HepG2 (cell line): ENCODE results near the gene CPM. TPM values are rescaled to one million over a fixed set of nuclear protein-coding genes. Genes with fewer than 3 reads are reported as not detected.
A peak's percentile ranks its signal among the peaks of the same experiment; 100 is the strongest.

Experiments
- CC2D1A ChIP-seq: sonication (generic); formaldehyde crosslinking; IDR thresholded peaks from 2 replicates; pipeline ENCODE4 v1.8.1; 2023; ENCODE audit warnings: mild to moderate bottlenecking, missing genetic modification reagents
- DMAP1 ChIP-seq: IDR thresholded peaks from 2 replicates; pipeline ENCODE4 v1.6.1; 2016
- HDAC6 ChIP-seq: fragments of 200-600 bp; sonication (generic); IDR thresholded peaks from 2 replicates; pipeline ENCODE4 v1.7.0; 2017; ENCODE audit warnings: mild to moderate bottlenecking, antibody characterized with exemption, low read length, low read depth
- HOXA5 ChIP-seq: sonication (generic); formaldehyde crosslinking; IDR thresholded peaks from 2 replicates; pipeline ENCODE4 v1.4.0; 2020; ENCODE audit warnings: missing genetic modification reagents
- PCBP2 ChIP-seq: fragments of 200-400 bp; formaldehyde crosslinking; optimal IDR thresholded peaks from 2 replicates; pipeline ENCODE3; 2018; ENCODE audit warnings: low read length, low read depth; ENCODE audit not compliant: poor library complexity, severe bottlenecking
- PTBP1 ChIP-seq: fragments of 200-400 bp; formaldehyde crosslinking; IDR thresholded peaks from 2 replicates; pipeline ENCODE4 v1.6.1; 2018; ENCODE audit warnings: low read length, low read depth; ENCODE audit not compliant: poor library complexity, severe bottlenecking
- RBAK ChIP-seq: sonication (generic); formaldehyde crosslinking; IDR thresholded peaks from 2 replicates; pipeline ENCODE4 v1.5.1; 2020; ENCODE audit warnings: mild to moderate bottlenecking, missing genetic modification reagents
- SUZ12 ChIP-seq: fragments of 150-350 bp; IDR thresholded peaks from 2 replicates; pipeline ENCODE4 v1.6.1; 2014; ENCODE audit warnings: low read depth, low read length
- ZMYM4 ChIP-seq: sonication (generic); formaldehyde crosslinking; IDR thresholded peaks from 2 replicates; pipeline ENCODE4 v1.8.1; 2023; ENCODE audit warnings: mild to moderate bottlenecking, missing genetic modification reagents
- ZNF207 ChIP-seq: fragments of 450-650 bp; IDR thresholded peaks from 2 replicates; pipeline ENCODE4 v1.6.1; 2016; ENCODE audit warnings: antibody characterized with exemption, borderline replicate concordance
- ZNF430 ChIP-seq: sonication (generic); formaldehyde crosslinking; IDR thresholded peaks from 2 replicates; pipeline ENCODE4 v1.9.0; 2021; ENCODE audit warnings: mild to moderate bottlenecking, missing genetic modification reagents
- ZNF547 ChIP-seq: sonication (generic); formaldehyde crosslinking; IDR thresholded peaks from 2 replicates; pipeline ENCODE4 v1.5.1; 2020; ENCODE audit warnings: mild to moderate bottlenecking, missing genetic modification reagents
- ZNF558 ChIP-seq: sonication (generic); formaldehyde crosslinking; IDR thresholded peaks from 2 replicates; pipeline ENCODE4 v1.9.0; 2022; ENCODE audit warnings: mild to moderate bottlenecking, missing genetic modification reagents, borderline replicate concordance
- ZNF709 ChIP-seq: sonication (generic); formaldehyde crosslinking; IDR thresholded peaks from 2 replicates; pipeline ENCODE4 v1.5.0; 2020; ENCODE audit warnings: mild to moderate bottlenecking, missing genetic modification reagents
- polyA plus RNA-seq, 8 experiments: library from polyadenylated mRNA; depleted of rRNA in 3 of 8; stranded (reverse) in 7 of 8; unstranded in 1 of 8; fragments of >200 nt; fragmentation: Illumina TruSeq in 4 of 8; extraction: Trizol in 4 of 8; gene quantifications; 2 replicates each; pipeline versions ENCODE4 v1.2.1 to v1.2.3, GENCODE V29; 2011 to 2016; ENCODE audit warnings: low read depth in 4 of 8, missing spikeins in 1 of 8, mixed read lengths in 1 of 8; ENCODE audit not compliant: insufficient read depth in 1 of 8
- total RNA-seq, 5 experiments: library from RNA; depleted of rRNA; stranded (reverse); fragments of >200 nt; fragmentation: Illumina TruSeq; extraction: Trizol; gene quantifications; 2 replicates each; pipeline ENCODE4 v1.2.3, GENCODE V29; 2016; ENCODE audit warnings: low read depth in 1 of 5
- TF ChIP-seq, protein P1 (sequence below): sonication (generic); formaldehyde crosslinking; IDR thresholded peaks from 2 replicates; pipeline ENCODE4 v1.5.0; 2020; ENCODE audit warnings: mild to moderate bottlenecking, missing genetic modification reagents, borderline replicate concordance
- TF ChIP-seq, protein P2 (sequence below): sonication (generic); formaldehyde crosslinking; IDR thresholded peaks from 2 replicates; pipeline ENCODE4 v1.5.1; 2020; ENCODE audit warnings: mild to moderate bottlenecking, missing genetic modification reagents
- TF ChIP-seq, protein P3 (sequence below), 2 experiments: fragments of 450-650 bp in 1 of 2; sonication (generic) in 1 of 2; formaldehyde crosslinking; IDR thresholded peaks; 2 replicates each; pipeline versions ENCODE4 v1.5.0 to v1.8.0; 2020 to 2022; ENCODE audit warnings: mild to moderate bottlenecking in 1 of 2, missing genetic modification reagents in 1 of 2

The CPM gene
- total and polyA plus RNA-seq, 2 of the 13 experiments (the other 11 are each of a cell fraction or from before 2014, with no cell fraction given): not detected

DNA sequence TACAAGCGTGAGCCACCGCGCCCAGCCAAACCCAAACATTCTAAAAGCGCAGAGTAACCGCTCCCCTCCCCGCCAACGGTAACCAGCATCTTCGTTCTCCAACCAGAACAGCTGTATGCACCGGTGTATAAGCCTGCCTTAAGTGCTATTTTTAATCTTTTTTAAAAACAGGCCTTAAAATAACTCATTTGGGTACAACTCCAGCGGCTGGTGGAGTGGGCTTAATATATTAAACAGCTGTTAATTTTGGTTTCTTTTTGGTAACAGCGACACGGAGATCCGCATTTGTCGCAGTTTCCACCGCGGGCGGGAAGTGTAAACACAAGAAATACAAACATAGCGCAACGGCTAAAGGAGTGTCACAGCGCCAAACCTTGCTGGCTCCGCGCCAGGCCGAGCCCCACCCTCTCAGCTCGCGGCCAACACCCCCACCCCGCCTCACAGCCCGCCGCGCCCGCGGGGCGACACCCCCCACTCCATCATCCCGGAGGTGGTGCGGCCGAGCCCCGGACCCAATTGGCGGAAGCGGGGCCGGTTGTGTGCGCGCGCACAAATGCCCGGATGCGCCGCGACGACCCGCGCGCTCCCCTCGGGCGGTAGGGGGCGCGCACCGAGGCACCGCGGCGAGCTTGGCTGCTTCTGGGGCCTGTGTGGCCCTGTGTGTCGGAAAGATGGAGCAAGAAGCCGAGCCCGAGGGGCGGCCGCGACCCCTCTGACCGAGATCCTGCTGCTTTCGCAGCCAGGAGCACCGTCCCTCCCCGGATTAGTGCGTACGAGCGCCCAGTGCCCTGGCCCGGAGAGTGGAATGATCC is 125.2 kb downstream of the CPM start, which contains the start of gene MDM2 (continued):
- TF ChIP-seq, protein P1, sequence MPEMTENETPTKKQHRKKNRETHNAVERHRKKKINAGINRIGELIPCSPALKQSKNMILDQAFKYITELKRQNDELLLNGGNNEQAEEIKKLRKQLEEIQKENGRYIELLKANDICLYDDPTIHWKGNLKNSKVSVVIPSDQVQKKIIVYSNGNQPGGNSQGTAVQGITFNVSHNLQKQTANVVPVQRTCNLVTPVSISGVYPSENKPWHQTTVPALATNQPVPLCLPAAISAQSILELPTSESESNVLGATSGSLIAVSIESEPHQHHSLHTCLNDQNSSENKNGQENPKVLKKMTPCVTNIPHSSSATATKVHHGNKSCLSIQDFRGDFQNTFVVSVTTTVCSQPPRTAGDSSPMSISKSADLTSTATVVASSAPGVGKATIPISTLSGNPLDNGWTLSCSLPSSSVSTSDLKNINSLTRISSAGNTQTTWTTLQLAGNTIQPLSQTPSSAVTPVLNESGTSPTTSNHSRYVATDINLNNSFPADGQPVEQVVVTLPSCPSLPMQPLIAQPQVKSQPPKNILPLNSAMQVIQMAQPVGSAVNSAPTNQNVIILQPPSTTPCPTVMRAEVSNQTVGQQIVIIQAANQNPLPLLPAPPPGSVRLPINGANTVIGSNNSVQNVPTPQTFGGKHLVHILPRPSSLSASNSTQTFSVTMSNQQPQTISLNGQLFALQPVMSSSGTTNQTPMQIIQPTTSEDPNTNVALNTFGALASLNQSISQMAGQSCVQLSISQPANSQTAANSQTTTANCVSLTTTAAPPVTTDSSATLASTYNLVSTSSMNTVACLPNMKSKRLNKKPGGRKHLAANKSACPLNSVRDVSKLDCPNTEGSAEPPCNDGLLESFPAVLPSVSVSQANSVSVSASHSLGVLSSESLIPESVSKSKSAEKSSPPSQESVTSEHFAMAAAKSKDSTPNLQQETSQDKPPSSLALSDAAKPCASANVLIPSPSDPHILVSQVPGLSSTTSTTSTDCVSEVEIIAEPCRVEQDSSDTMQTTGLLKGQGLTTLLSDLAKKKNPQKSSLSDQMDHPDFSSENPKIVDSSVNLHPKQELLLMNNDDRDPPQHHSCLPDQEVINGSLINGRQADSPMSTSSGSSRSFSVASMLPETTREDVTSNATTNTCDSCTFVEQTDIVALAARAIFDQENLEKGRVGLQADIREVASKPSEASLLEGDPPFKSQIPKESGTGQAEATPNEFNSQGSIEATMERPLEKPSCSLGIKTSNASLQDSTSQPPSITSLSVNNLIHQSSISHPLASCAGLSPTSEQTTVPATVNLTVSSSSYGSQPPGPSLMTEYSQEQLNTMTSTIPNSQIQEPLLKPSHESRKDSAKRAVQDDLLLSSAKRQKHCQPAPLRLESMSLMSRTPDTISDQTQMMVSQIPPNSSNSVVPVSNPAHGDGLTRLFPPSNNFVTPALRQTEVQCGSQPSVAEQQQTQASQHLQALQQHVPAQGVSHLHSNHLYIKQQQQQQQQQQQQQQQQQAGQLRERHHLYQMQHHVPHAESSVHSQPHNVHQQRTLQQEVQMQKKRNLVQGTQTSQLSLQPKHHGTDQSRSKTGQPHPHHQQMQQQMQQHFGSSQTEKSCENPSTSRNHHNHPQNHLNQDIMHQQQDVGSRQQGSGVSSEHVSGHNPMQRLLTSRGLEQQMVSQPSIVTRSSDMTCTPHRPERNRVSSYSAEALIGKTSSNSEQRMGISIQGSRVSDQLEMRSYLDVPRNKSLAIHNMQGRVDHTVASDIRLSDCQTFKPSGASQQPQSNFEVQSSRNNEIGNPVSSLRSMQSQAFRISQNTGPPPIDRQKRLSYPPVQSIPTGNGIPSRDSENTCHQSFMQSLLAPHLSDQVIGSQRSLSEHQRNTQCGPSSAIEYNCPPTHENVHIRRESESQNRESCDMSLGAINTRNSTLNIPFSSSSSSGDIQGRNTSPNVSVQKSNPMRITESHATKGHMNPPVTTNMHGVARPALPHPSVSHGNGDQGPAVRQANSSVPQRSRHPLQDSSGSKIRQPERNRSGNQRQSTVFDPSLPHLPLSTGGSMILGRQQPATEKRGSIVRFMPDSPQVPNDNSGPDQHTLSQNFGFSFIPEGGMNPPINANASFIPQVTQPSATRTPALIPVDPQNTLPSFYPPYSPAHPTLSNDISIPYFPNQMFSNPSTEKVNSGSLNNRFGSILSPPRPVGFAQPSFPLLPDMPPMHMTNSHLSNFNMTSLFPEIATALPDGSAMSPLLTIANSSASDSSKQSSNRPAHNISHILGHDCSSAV (CRISPR knock-in tag): no peak
- no peak for TF ChIP-seq ZNF207
- TF ChIP-seq ZMYM4: peak; percentile 80
- no peak for TF ChIP-seq RBAK (CRISPR knock-in tag)
- TF ChIP-seq, protein P2, sequence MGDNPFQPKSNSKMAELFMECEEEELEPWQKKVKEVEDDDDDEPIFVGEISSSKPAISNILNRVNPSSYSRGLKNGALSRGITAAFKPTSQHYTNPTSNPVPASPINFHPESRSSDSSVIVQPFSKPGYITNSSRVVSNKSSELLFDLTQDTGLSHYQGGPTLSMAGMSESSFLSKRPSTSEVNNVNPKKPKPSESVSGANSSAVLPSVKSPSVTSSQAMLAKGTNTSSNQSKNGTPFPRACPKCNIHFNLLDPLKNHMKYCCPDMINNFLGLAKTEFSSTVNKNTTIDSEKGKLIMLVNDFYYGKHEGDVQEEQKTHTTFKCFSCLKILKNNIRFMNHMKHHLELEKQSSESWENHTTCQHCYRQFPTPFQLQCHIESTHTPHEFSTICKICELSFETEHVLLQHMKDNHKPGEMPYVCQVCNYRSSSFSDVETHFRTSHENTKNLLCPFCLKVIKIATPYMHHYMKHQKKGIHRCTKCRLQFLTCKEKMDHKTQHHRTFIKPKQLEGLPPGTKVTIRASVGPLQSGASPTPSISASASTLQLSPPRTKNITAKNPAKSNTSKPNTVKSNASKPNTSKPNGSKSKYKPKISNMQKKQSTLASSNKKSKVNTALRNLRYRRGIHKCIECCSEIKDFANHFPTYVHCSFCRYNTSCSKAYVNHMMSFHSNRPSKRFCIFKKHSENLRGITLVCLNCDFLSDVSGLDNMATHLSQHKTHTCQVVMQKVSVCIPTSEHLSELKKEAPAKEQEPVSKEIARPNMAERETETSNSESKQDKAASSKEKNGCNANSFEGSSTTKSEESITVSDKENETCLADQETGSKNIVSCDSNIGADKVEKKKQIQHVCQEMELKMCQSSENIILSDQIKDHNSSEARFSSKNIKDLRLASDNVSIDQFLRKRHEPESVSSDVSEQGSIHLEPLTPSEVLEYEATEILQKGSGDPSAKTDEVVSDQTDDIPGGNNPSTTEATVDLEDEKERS (CRISPR knock-in tag): no peak
- no peak; the same call in 1 of the 2 replicates for TF ChIP-seq ZNF430 (CRISPR knock-in tag)
- no peak for TF ChIP-seq HDAC6
- TF ChIP-seq ZNF709 (CRISPR knock-in tag): peak; percentile 76; the same call in 1 of the 2 replicates
- TF ChIP-seq DMAP1 (CRISPR knock-in tag): peak; percentile 14; the same call in 1 of the 2 replicates
- no peak for TF ChIP-seq CC2D1A
- peak; percentile 66; the same call in 1 of the 2 replicates for TF ChIP-seq HOXA5
- TF ChIP-seq SUZ12: no peak
- peak; percentile 87 for TF ChIP-seq PTBP1
- no peak for TF ChIP-seq PCBP2
- TF ChIP-seq ZNF558: no peak; the same call in 1 of the 2 replicates
- TF ChIP-seq, protein P3, sequence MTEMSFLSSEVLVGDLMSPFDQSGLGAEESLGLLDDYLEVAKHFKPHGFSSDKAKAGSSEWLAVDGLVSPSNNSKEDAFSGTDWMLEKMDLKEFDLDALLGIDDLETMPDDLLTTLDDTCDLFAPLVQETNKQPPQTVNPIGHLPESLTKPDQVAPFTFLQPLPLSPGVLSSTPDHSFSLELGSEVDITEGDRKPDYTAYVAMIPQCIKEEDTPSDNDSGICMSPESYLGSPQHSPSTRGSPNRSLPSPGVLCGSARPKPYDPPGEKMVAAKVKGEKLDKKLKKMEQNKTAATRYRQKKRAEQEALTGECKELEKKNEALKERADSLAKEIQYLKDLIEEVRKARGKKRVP (CRISPR knock-in tag; IDR thresholded peaks at IDR 0.05): peak in 1 of 2 experiments; percentile 51; a peak in 1 of 4 replicates
- TF ChIP-seq ZNF547 (CRISPR knock-in tag): peak; percentile 61; the same call in 1 of the 2 replicates
